Measurements from ENCODE around the gene BEST1. TPM values are rescaled to one million over a fixed set of nuclear protein-coding genes. Genes with fewer than 3 reads are reported as not detected.

Gene BEST1
- 0.10 and 0.18 TPM in 2 replicates for total RNA-seq (2014; rRNA removed; shearing (Covaris generic))

- in situ Hi-C loops (cut with HindIII; ENCODE audit: low sequenced_read_pairs) = no loop called here
- DNase-seq (ENCODE audit: low spot score) = no peak
Measured at GRCh38 chr11:61950035-61950547, at the start of gene BEST1. BEST1 (plus strand) TSS chr11:61950351; CDS start chr11:61951807, 1,456 bp downstream.

DNA sequence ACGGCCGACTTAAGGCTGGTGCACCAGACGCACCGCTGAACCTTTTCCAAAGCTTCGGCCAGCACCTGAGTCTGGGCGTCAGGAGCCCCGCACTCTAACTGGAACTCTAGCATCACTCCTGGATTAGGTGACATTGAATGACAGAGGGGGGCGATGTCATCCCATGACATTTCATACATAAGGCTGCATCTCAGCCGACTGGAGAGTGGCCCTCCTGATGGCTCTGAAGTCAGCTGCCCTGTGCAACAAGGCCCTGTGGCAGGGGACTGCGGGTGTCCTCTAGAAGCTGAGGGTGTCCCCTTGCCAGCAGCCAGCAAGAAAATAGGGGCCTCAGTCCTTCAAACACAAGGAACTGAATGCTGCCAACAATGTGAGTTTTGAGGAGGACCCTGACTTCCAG, 48.8 kb upstream of the BEST1 start:
- in situ Hi-C loops (cut with HindIII; ENCODE audit: low sequenced_read_pairs) = no loop called here
- DNase-seq (ENCODE audit: low spot score) = no peak

DNA sequence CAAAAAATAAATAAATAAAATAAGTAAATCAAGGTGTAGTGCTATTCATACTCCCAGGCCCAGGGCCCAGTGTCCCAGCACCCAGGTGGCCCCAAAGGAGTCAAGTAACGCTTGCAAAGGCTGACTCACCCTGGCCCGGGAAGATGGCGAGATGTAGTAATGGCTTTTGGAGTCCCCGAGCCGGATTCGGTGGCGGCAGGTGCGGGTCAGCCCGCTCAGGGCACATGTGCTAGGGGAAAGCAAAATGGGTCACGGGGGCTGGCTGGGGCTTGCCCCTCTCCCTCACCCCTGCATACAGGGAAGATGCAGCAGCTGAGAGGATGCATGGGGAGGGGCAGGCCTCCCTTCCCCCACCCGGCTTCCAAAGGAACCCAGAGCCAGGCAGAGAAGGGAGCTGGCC, 47.8 kb upstream of the BEST1 start:
- in situ Hi-C loops (cut with HindIII; ENCODE audit: low sequenced_read_pairs) = no loop called here
- DNase-seq (ENCODE audit: low spot score) = no peak

- in situ Hi-C loops (cut with HindIII; ENCODE audit: low sequenced_read_pairs) = no loop called here
- DNase-seq (ENCODE audit: low spot score) = no peak
Measured at GRCh38 chr11:61903845-61904244, 46.3 kb upstream of the BEST1 start.

- in situ Hi-C loops (cut with HindIII; ENCODE audit: low sequenced_read_pairs) = no loop called here
- no peak for DNase-seq (ENCODE audit: low spot score)
Measured at GRCh38 chr11:61904539-61905048, 45.6 kb upstream of the BEST1 start.

GRCh38 chr11:61905067-61905696, 45.0 kb upstream of the BEST1 start:
- in situ Hi-C loops (cut with HindIII; ENCODE audit: low sequenced_read_pairs) = no loop called here
- DNase-seq (ENCODE audit: low spot score) = no peak

DNA sequence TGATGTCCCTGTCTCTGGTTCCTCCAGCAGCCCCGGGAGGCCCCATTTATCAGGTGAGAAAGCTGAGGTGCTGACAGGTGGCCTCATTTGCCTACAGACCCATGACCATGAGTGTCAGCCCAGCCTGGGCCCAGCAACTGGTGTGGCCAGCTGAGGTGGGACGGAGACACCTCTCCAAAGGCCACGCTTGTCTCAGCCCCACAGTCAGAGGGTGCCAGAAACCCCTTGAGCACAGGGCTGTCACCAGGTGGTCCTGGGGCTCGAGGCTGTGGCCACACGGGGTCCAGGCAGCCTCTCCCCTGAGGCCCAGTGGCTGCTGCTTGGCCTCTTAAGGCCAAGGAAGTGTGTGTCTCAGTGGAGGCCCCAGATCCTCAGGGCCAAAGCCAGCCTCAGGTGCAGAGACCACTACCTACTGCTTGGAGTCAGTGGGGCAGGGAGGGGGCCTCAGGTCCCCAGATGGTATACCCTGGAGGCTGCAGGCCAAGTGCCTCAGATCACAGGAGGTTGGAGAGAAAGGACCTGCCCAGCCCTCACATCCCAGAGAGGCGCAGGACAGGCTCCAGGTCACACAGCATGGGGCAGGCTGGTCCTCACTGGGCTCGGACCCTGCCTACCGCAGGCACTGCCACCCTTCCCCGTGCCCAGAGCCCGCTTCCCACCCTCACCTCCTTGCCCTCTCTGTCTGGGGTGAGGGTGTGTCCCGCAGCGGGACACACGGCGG, 44.2 kb upstream of the BEST1 start:
- no peak for DNase-seq (ENCODE audit: low spot score)
- in situ Hi-C loops (cut with HindIII; ENCODE audit: low sequenced_read_pairs) = no loop called here

- no peak for DNase-seq (ENCODE audit: low spot score)
- in situ Hi-C loops (cut with HindIII; ENCODE audit: low sequenced_read_pairs) = no loop called here
Measured at GRCh38 chr11:61906522-61906909, 43.6 kb upstream of the BEST1 start.

DNA sequence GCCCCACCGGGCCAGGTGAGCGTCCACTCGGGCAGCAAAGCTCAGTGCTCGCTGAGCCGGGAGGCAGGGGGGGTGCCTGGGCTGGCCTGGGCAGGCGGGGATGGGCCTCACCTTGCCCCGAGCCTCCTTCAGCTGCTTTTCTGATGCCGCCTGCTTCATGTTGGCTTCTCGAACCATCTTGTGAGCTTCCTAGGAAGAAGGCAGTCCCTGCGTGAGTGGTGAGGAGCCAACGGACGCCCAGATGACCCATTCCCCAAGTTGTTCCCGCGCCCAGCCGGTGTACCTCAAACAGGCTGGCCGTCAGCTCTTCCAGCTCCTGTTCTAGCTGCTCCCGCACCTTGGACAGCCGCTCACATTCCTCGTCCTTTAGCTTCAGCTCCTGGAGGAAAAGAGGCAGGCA, 42.9 kb upstream of the BEST1 start:
- in situ Hi-C loops (cut with HindIII; ENCODE audit: low sequenced_read_pairs) = no loop called here
- no peak for DNase-seq (ENCODE audit: low spot score)

DNA sequence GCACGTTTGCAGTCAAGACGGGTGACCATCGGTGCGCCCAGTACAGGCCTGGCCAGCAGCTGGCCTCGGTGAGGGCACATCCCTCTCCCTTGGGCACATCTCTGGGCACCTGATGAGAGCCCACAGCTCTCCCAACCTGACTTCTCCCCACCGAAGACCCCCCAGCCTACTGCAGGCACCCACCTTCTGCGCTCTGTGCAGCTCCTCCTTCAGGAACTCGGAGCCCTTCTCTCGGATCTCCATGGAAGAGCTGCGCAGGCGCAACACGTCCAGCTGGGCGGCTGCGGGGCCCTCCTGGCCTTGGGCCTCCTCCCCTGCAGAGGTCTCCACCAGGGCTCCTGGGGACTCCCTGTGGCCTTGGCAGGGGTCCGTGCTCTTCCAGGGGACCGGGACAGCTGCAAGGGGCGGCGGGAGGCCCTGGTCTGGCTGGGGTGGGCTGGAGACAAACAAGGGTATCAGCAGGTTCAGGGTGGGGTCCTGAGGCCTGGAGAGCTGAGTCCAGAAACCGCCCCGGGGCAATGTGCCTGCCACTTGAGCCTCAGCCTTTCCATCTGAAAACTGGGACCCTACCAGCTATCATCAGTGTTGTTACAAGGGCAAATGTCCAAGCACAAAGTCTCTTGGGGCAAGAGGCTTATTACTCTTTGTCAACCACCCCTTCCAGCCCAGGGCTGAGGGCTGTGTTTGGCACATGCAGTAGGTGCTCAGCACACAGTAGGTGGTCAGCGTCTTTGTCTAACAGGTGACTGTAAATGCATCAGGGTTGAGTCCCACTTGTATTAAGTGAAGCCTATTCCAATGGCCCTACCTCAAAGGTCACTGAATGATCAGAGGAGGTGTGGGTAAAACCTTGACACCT, 42.1 kb upstream of the BEST1 start:
- DNase-seq (ENCODE audit: low spot score) = no peak
- in situ Hi-C loops (cut with HindIII; ENCODE audit: low sequenced_read_pairs) = no loop called here

DNA sequence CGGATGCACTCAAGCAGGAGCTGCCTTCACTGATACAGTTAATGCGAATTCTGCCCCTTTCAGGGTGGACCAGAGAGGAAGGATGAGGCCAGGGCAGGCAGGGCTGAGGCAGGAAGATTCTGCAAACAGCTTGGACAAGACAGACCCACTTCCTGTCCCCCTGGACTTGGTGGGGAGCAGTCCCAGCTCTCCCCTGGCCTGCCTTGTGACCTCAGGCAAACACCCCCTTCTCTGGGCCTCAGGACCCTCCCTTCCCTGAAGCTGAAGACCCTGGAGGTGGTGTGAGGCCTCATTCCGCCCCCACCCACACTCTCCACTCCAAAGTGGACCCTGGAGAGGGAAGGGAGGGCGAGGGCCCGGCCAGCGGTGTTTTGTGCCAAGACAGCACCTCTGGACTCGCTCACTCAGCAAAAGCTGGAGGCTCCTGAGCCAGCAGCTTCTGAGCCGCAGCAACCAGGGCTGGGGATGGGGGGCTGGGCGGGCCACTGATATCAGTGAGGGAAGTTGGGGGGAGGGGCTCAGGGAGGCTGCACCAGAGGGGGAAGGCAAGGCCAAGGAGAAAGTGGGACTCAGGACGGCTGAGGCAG, 41.3 kb upstream of the BEST1 start:
- no peak for DNase-seq (ENCODE audit: low spot score)
- in situ Hi-C loops (cut with HindIII; ENCODE audit: low sequenced_read_pairs) = no loop called here

- in situ Hi-C loops (cut with HindIII; ENCODE audit: low sequenced_read_pairs) = no loop called here
- DNase-seq (ENCODE audit: low spot score) = no peak
Measured at GRCh38 chr11:61910187-61911127, 39.7 kb upstream of the BEST1 start.

DNA sequence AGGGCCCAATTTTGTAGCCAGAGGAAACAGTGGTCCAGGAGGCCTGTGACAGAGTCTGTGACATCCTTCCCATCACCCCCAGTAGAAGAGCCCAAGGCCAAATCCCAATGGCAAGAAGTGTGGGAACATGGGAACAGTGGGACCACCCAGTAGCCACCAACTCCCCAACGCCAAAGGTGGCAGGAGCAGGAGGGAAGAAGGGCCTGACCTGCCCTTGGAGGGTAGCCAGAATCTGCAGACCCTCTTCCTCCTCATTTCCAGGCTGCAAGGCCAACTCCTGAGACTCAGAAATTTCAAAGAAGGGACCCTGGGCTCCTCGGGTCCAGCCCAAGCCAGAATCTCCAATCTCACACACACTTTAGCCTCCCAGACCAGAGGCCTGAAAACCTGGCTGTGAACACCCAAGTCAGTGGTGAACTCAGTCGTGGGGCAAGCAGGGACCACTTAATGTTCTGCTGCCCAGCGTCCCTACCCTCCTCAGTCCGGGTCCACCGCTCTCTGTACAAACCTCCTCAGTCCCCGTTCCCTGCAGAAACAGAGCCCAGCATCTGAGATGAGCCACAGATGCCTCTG, 38.9 kb upstream of the BEST1 start:
- in situ Hi-C loops (cut with HindIII; ENCODE audit: low sequenced_read_pairs) = no loop called here
- DNase-seq (ENCODE audit: low spot score) = no peak

DNA sequence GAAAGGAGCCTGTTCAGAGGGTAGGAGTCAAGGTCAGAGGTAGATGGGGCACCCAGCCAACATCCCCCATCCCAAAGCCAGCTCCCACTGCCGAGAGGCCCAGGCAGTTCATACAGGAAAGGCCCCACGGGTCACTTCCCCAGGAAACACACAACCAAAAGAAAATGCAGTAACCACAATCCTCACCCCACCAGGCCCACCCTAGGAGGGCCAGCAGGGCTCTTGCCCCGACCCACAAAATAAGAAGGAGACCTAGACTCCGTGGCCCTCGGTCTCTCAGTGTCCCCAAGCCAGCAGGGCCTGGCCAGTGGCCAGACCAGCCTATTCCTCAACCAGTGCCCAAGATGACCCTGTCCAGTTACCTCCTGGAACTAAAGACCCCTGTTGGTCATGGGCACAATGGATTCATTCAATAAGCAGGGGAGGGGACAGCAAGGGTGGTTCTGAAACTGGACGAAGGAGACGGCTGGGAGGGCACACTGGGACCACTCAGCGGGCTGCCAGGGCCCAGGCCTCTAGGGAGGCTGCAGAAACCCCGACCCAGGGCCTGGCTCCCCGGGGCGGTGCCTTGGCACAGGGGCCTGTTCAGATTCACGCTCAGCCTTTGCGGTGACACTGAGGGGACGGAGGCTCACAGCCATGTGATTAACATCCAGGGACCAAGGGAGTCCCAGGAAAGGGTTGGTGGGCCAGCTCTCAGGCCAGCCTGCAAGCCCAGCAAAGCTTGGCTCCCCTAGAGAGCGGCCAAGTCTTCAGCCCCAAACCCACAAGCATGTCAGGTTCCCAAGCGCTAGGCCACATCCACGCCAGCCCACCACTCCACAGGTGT, 38.2 kb upstream of the BEST1 start:
- DNase-seq (ENCODE audit: low spot score) = no peak
- in situ Hi-C loops (cut with HindIII; ENCODE audit: low sequenced_read_pairs) = no loop called here

- no peak for DNase-seq (ENCODE audit: low spot score)
- in situ Hi-C loops (cut with HindIII; ENCODE audit: low sequenced_read_pairs) = no loop called here
Measured at GRCh38 chr11:61912530-61912898, 37.6 kb upstream of the BEST1 start.

DNA sequence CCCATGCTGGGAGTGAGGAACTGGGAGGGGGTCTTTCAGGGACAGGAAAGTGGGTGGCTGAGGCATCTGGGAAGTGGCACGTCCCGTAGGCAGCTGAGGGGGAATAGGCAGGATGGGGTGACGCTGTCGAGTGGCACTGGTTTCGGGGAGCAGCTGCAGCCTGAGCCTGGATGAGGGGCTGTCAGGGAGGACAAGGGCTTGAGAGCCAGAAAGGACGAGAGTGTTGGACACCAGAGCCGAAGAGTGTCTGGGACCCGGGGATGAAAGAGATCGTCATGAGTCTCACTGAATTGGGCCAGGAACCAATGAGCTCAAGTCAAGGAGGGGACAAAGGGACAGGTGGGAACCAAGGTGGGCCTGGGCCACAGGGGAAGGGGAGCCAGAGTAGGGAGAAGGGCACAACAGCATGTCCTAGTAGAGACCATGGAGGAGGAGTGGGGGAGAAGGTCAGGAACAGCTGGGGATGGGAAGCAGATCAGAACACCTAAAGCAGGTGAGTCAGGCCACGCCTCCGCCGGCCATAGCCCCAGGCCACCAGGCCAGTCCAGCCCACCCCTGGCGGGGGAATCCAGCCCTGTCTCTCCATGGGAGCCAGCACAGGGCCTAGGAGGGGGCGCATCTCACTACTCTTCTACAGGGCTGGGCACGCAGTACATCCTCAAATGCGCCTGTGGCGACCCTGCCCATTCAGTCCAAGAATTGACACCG, 37.0 kb upstream of the BEST1 start:
- DNase-seq (ENCODE audit: low spot score) = no peak
- in situ Hi-C loops (cut with HindIII; ENCODE audit: low sequenced_read_pairs) = no loop called here

Measured in G401 (cell line).